ENCODE results near the gene ASF1B.
"Not testable (repeated sequence)": the region's sequence is repeated elsewhere in the genome, so short reads cannot be mapped to it uniquely, and the experiment has no call there.

ASF1B gene

DNA sequence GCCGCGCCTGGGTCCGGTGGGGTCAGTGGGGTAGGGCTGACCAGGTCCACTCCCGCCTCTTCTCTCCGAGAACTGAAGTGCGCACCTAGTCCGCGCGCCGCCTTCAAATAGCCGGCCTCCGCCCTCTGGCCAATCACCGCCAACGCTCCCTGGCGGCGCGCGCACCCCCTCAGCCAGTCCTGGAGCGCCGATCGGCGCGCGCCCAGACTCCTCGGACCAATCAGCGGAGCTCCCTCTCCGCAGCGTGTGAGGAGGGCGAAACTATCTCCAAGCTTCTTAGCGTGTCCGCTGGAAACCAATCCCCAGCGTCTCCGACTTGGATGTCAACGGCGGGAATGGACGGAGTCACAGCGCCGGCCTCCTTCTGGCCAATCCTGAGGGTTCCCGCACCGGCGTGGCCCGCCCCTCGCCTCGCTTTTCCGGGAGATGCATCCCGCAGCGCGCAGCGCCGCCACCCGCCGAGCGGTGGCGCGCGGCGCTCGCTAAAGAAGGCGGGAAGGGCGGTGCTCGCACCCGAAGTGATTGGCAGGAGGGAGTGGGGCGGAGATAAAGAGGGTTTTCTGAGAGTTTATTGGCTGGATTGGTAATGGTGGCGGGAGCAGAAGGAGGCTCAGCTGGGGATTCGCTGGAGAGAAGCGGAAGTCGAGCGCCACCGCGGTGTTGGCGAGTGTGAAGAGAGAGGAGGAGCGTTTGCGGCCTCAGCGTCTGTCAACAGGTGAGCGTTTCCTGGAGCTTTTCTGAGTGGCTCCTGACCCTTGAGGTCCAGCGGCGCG, at the start of gene ASF1B:
Gene ASF1B, minus strand, starts transcription at position 81 of the 773 bp plus-strand sequence. CDS start 133 bp downstream, outside the sequence.
- peak; percentile 100 for DNase-seq

DNA sequence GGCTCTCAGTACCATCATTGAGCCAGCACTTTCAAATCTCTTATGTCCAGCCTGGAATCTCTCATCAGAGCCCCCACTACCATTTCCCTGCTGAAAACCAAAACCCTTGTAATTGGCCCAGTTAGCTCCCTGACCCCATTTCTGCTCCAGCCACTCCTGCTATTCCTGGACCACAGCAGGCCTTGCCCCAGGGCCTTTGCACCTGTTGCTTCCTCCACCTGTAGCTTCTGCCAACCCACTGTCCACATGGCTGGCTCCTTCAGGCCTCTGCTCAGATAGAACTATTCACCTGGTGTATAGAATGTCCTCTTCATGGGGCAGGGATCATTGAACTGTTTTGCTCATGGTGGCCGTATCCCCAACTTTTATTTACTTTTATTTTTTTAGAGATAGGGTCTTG, 49.3 kb upstream of the ASF1B start:
- DNase-seq, result not testable (repeated sequence)

DNA sequence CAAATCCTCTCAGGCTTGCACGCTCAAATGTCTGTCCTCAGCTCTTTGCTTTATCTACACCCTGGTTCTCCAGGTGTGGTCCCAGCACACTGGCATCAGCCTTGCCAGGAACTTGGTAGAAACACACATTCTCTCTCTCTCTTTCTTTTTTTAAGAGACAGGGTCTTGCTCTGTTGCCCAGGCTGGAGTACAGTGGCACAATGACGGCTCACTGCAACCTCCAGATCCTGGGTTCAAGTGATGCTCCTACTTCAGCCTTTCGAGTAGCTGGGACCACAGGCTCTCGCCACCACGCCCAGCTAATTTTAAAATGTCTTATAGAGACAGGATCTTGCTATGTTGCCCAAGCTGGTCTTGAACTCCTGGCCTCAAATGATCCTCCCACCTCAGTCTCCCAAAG, 48.8 kb upstream of the ASF1B start:
- DNase-seq, result no peak

DNA sequence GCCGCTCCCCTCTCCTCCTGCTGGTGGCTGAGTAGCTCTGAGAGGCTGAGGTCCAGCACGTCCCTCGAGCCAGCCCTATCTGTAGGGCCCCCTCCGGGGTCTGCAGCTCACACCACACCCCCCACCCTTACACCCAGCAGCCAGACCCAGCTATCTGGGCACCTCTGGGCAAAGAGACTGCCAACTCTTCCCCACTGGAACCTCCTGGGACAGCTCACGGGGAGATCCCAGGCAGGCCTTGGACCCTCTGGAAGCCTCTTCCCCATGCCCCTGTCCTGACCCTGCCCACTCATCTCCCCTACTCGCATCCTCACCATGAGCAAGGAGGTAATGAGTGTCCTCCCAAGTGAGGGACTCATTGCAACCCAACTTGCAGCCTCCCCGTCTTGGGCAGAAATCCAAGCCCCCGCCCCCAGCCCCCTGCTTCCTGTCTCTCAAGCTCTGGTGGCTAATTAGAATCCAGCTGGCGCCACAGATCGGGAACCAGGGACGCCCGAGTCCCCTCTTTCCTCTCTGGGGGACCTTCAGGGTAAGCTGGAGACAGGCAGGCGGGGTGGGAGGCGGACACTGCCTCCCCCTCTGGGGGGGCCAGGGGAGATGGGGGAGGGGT, 47.5 kb upstream of the ASF1B start:
- no peak for DNase-seq

DNA sequence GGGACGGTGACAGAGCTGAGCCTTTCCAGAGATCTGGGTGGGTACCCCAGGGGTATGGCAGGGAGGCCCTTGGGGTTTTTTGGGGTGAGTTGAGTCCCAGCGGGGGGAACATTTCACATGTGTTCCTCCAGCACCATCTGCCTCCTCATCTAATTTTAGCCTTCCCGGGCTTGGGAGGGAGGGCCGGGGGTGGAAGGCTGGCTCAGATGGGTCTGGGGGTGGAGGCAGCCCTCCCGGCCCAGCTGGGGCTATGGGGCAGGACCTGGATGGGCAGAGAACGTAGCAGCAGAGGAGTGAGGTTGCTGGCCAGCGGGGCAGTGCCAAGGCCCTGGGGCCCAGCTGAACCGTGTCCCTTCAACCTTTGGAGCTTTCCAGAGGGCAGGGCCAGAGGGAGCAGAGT, 46.1 kb upstream of the ASF1B start:
- DNase-seq, result no peak

DNA sequence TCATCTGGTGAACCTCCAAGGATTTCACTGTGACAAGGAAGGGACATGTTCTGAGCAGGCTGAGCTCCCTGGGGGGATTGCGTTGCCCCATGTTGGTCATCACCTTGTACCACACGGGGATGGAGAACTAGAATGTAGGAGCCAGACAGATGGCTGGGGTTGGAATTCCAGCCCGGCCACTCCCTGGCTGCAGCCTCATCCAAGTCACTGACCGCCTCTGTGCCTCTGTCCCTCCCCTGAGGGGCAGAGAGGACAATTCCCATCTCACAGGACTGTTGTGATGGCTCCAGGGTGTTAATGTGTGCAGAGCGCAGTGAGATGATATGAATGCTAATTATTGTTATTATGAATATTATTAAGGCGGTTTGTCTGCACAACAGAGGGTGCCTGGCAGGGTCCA, 45.5 kb upstream of the ASF1B start:
- DNase-seq, result no peak

DNA sequence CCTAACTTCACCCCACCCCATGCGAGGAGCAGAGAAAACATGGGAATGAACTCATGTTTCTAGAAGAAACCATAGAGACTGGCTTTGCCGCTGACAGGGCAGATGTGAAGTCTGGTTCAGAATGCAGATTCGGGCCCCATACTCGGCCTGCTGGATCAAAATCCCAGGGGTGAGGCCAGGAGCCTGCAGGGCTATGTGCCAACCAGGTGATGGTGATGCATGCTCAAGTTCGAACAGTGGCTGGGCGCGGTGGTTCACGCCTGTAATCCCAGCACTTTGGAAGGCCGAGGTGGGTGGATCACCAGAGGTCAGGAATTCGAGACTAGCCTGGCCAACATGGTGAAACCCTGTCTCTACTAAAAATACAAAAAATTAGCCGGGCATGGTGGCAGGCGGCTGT, 44.8 kb upstream of the ASF1B start:
- DNase-seq, result not testable (repeated sequence)

DNA sequence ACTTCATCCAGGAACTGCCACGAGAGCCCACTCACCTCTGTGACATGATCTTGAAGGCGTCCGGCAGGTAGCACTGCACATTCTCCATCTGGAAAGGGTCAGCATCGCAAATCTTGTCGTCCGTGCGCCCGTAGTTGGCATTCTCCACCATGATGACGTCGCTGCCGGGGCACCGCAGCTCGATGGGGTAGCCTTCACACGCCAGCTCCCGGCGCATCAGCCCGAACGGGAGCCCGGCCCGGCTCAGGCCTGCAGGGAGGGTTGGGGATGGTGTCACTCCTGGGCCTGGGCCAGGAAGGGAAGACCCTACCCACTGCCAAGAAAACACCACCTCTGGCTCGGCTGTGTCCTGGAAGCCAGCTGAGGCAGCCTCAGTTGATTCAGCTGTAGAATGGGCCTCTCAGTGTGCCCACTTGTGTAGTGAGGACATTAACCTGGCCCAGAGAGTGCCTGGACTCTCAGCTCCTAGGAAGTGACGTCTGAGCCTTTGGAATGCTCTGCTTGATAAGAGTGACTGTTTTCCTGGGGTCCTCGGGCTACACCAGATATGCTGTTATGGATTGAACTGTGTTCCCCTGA, 41.2 kb upstream of the ASF1B start:
- no peak for DNase-seq

DNA sequence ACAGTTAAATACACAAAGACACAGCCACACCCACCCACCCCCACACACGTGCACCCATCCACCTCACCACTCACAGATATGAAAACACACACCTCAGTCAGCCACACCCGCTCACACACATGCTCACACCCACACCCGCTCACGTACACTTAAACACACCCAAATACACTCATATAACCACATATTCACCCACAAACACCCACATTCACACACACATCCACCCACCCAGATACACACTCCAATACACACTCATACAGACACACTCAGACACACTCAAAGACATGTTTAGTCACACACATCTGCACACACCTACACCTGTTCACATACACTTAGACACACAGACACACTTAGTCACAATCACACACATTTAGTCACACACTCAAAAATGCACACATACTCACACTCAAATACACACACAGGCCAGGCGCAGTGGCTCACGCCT, 39.0 kb upstream of the ASF1B start:
- no peak for DNase-seq

DNA sequence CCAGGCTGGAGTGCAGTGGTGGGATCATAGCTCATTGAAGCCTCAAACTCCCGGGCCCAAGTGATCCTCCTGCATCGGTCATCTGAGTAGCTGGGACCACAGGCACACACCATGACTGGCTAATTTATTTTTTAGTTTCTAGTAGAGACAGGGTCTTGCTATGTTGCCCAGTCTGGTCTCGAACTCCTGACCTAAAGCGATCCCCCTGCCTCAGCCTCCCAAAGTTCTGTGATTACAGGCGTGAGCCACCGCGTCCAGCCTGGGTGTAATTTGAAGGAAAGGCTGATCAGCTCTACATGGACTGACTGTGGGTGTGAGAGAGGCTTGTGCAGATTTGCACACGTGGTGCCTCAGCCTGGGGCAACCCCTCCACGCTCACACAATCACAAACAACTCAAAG, 38.5 kb upstream of the ASF1B start:
- DNase-seq, result no peak

DNA sequence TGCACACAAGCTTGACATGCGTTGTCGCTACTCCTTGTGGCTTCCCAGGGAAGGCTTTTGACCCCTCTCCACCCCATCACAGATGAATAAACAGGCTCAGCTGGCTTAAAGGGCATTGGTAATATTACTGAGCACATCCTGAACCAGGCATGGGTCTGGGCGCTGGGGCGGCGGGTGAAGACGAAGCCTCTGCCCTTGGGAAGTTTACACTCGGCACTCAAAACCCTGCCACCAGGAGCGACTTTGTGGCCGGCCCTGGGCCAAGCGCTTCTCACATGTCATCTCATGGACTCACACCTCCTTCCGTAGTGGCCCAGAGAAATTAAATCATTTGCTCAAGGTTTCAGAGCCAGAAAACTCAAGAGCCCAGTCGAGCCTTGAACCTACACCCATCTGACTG, 32.6 kb upstream of the ASF1B start:
- no peak for DNase-seq

DNA sequence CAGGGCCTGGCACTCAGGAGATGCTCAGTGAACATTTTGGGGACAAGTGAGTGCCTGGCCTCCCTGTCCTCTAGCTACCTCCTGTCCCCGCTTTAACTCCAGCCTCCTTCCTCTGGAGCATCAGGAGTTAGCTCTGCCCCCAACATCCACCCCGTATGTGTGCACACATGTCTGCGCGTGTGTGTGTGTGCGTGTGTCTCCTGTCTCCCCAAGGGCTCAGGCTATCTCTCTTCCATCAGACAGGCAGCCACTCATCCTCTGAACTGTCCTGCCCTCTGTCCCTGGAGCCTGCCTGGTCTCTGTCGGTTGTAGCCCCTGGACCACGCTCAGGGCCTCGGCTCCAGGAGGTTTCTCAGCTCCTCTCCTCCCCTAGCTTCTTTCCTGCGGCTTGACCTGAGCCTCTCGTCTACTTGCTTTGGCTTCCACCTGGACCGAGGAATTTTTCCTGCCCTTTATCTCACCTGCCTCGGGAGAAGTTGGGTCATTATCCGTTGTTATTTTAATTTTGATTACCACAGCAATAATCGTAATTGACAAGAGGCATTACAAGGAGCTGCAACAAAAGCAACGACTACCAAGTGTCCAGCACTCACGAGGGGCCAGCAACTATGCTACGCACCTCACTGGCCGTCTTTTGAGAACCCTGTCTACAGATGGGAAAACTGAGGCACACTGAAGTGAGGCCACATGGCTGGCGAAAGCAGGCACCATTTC, 32.0 kb upstream of the ASF1B start:
- no peak for DNase-seq

DNA sequence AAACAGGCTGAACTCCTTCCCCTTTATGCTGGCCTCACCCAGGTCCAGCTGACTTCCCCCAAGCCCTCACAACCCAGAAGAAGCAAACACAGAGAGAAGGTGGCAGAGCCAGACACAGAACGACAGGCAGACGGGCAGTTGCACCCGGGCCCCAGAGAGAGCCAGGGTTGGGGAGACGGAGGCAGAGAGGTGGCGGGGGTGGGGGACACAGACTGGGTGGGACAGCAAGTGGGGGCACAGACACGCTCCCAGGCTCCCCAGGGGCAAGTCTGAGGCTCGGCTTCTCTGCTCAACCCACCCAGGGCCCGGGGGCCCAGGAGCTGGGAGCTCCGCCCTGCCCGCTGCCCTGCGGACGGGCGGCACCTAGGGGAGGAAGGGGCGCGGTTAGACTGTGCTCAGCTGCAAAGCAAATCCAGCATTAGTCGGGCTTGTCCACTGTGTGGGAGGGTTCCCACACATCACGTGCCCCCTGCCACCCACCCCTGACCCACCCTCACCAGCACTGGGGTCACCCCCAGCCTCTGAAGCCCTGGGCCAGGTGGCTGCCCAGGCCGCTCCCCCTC, 31.3 kb upstream of the ASF1B start:
- no peak for DNase-seq

DNA sequence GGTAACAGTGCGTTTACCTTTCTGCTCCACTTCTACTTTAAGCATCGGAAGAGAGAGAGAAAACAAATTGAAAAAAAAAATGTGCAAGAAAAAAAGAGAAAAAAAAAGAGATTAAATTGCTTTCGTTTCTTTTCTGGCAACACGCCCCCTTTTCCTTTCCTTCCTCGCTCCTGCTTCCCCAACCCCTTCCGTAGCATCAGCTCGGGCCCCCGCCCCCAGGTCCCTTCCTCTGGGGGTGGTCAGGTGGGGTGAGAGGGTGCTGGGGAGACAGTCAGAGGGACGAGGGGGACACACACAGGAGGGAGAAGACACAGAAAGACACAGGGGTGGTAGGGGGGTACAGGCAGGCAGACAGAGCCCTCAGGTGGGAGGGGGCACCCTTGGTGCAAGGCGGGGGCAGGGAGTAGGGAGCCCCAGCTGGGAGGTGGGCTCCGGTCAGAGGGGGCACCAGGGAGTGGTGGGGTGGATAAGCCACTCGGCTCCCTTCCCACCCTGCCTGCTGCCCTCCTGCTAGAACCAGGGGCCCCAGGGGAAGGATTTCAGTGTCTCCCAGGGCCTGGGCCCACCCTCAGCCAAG, 30.7 kb upstream of the ASF1B start:
- DNase-seq, result no peak

DNA sequence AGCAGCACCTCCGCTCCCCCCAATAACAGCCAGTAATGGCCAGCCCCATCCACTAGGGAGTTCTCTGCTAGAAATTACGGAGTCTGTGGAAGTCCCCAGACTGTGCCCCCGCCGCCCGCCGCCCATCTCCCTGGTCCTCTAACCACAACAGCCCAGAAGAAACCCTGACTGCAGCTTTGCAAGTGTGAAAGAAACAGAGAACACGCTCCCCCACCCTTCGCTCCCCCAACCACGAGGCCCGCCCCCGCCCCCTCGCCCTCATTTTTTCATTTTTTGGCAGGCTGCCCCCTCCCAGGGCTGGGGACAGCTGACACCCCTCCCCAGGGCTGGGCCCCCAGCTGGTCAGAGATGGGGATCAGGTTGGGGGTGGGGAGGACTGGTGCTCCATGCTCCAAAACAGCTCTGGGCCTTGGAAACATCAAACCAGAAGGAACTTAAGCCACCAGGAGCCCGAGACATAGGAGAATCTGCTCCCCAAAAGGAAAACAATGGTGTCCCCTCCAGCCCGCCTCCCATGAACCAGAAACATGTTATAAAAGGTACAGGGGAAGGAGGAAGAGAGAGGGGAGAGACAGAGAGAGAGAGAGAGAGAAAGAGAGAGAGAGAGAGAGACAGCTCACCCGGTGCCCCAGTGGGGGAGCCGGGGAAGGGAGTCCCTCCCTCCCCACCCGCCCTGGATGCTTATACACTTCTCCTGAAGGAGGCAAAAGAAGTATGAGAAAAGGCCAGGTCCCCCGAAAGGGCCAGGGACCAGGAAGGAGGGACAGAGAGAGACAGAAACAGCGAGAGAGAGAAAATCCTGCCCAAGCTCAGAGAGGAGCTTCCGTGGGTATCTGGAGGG, 29.8 kb upstream of the ASF1B start:
- no peak for DNase-seq

DNA sequence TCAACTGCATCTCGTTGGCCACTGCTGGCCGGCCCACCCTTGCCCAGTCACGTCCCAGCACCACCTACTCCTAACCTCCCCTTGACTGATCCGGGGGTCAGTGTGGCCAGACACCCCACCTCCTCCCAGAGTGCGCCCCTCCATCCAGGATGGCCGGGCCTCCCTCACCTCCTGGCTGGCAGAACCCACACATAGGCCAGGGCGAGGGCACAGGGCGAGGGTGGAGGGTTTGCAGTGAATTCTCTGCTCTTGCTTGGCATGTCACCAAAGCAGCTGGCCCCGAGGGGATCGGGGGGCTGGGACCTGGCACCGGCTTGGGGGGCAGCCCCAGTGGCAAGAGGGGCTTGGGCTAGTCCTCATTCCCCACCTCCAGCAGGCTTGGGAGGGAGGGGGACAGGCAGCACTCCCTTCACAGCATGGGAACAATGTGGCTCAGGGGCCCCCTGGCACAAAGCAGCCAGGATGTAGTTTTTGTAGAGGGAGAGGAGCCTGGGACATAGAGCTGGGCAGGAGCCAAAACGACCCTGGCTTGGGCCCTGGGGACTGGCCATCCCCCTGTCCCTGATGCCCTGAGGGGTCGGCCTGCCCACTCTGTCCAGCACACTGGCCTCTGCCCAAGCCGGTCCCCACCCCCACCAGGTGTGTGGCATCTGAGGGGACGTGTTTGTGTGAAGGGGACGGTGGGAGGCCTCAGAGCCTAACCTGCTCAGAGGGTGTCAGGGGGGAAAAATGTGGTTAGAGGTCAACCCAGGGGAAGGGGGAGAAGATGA, 28.5 kb upstream of the ASF1B start:
- no peak for DNase-seq

DNA sequence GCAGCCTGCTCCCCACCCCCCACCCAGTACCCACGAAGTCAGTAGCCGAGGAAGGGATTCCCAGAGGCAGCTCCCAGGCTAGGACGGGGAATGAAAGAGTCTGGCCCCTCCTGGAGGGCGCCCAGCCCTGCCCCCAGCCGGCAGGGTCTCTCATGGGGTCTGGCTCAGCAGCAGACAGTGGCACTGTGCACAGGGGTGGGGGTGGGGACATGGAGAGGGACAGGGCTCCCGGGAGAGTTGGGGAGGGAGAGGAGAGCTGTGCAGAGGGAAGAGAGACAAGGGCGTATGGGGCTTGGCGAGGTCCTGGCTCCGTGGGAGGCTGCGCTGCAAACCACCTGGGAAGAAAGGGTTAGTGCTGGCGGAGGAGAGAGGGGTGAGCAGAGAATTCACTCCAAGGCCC, 27.7 kb upstream of the ASF1B start:
- DNase-seq, result no peak

DNA sequence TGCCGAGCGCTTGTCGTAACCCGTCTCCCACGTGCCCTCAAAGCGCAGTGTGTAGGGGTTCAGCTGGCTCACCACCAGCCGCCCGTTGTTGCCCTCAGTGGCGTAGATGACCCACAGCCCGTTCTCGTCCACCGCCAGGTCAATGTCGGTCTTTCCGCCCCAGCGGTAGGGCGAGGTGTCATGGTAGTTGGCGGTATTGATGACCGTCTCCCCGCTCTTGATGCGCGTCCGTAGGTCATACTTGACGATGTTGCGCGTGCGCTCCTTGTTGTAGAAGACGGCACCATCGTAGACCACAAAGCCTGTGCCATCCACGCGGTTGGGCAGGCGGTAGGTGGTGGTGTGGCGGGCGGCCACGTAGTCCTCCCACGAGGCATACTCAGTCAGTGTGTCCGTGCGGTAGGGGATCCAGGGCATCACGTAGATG, 26.5 kb upstream of the ASF1B start:
- DNase-seq, result no peak

DNA sequence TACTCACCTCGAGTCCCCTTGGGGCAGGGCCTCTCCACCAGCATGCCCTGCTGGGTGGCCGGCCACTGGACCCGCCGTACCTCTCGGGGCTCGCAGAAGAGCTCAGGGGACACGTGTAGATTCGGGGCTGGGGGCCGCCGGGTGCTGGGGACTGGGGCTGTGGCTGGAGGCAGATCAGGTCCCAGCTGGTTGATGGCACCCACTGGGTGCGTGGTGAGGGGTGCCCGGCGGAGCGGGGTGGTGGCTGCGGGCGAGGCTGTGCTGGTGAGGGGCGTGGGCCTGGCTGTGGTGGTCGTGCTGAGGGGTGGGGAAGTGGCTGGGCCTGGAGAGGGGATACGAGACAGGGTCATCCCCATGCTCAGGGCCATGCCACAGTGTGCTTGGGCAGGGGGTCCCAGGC, 24.9 kb upstream of the ASF1B start:
- no peak for DNase-seq

DNA sequence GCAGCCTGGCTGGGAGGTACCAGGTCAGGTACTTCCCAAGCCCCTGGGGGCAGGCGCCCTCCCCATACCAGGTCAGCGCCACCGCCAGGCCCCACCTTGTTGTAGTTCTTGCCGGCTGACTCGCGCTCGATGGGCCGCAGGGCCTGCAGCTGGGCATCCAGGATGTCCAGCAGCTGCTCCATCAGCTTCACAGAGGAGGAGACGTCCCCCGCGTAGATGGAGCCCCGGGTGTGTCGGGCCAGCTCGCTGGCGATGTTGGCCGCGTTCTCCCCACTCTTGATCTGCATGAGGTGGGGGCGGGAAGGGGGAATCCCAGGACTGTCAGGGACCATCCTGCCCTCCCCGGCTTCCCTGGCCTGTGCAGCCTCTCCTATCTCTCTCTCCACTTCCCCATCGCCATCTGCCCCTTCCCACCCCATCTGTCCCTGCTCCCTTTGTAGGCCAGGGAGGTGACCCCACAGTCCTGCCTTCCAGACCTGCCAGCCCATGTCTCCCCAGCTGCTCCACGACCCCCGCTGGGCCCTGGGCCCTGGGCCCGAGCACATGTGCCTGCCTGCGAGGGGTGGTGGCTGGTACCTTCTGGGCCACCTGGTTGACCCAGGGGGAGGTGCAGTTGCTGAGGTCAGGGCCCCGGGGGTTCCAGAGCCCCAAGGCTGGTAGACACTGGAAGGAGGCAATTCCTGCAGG, 23.8 kb upstream of the ASF1B start:
- DNase-seq, result no peak

DNA sequence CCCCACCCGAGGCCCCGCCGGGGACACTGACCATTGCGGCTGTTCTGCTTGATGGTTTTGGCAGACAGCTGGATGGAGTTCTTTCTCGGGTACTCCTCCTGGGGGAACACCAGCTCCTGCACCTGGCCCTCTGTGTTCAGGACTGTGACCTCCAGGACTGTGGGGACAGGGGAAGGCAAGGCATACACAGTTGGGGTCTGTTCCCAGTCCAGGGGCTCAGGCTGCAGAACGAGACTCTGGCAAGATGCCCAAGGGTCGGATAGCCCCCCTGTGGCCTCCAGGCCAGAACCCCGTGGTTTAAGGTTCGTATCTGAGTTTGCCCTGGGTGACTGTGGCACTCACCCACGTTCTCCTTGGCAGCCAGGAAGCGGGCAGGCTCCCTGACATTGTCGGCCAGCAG, 22.7 kb upstream of the ASF1B start:
- DNase-seq, result no peak
